ENCODE measurements around the gene CAMTA1.

GRCh38 chr1:7121622-7121988, 336.4 kb downstream of the CAMTA1 start:
- TF ChIP-seq CTCF (tag by site-specific recombination; IDR thresholded peaks at IDR 0.05) = no peak
- no peak for TF ChIP-seq SP7 (tag by site-specific recombination; IDR thresholded peaks at IDR 0.05)
- no peak for TF ChIP-seq ZNF174 (tag by site-specific recombination; IDR thresholded peaks at IDR 0.05)
- no peak for TF ChIP-seq TCF7L2 (IDR thresholded peaks at IDR 0.05; ENCODE audit: borderline replicate concordance, low read depth, low read length)
- no peak for TF ChIP-seq ZNF639 (tag by site-specific recombination; IDR thresholded peaks at IDR 0.05)
- no peak for TF ChIP-seq ZNF350 (tag by site-specific recombination; IDR thresholded peaks at IDR 0.05)
- no peak for TF ChIP-seq ZNF792 (tag by site-specific recombination; IDR thresholded peaks at IDR 0.05)
- no peak for TF ChIP-seq ZNF707 (tag by site-specific recombination; IDR thresholded peaks at IDR 0.05)
- no peak for TF ChIP-seq PRDM4 (tag by site-specific recombination; IDR thresholded peaks at IDR 0.05)
- TF ChIP-seq ZNF335 (tag by site-specific recombination; conservative IDR thresholded peaks at IDR 0.05) = no peak
- no peak for TF ChIP-seq ZBTB1 (tag by site-specific recombination; IDR thresholded peaks at IDR 0.05)
- no peak for TF ChIP-seq ZNF16 (tag by site-specific recombination; IDR thresholded peaks at IDR 0.05; ENCODE audit: low read depth)

All from HEK293 (cell line).